Stimulated activated CD4-positive, alpha-beta T cell treated with anti-CD3 and anti-CD28 coated beads, Interleukin-15, amount 100 ng/mL, for 48 hours (primary cell): ENCODE results near the gene NDUFV1.

Experiments used
- DNase-seq, 2 donors: peaks; one replicate each; pipeline ENCODE4 v3.0.0-alpha.2; 2020; ENCODE audit warnings: low read depth in 2 of 2

The NDUFV1 gene

DNA sequence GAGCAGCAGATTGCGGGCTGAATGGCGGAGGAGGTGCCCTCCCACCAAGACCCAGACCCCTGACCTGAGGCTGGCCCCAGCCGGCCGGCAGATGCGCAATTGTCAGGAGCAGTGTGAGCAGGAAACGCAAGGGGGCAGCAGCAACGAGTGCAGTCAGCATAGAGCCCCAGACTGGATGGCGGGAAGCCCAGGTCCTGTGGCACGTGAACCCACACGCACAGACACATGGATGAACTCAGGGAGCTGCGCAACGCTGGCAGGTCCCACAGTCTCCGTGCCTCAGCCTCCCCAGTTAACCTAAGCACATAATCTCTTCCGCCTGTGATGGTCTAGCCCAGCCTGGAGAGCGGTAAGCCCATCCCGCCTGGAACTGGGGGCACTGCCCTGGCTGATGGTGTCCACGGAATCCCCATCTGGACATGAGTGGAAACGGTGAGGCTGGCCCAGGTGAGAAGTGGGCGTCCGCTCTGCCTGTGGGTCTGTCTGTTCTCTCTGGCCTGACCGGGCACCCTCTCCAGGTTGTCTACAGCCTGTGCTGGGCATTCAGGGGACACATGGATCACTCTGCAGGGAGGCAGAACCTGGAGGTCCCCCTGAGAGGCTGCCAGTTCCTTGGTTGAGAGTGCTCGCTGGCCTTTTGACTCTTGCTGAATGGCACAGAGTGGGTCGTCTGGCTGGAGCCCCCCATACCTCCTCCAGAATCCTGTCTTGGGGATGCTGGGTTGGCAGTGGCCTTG is 33.5 kb downstream of the NDUFV1 start:
- no peak for DNase-seq

GRCh38 chr11:67640758-67641337 is 34.1 kb downstream of the NDUFV1 start:
- no peak for DNase-seq

- DNase-seq: no peak
Observed at GRCh38 chr11:67641338-67642172, 34.8 kb downstream of the NDUFV1 start.

DNA sequence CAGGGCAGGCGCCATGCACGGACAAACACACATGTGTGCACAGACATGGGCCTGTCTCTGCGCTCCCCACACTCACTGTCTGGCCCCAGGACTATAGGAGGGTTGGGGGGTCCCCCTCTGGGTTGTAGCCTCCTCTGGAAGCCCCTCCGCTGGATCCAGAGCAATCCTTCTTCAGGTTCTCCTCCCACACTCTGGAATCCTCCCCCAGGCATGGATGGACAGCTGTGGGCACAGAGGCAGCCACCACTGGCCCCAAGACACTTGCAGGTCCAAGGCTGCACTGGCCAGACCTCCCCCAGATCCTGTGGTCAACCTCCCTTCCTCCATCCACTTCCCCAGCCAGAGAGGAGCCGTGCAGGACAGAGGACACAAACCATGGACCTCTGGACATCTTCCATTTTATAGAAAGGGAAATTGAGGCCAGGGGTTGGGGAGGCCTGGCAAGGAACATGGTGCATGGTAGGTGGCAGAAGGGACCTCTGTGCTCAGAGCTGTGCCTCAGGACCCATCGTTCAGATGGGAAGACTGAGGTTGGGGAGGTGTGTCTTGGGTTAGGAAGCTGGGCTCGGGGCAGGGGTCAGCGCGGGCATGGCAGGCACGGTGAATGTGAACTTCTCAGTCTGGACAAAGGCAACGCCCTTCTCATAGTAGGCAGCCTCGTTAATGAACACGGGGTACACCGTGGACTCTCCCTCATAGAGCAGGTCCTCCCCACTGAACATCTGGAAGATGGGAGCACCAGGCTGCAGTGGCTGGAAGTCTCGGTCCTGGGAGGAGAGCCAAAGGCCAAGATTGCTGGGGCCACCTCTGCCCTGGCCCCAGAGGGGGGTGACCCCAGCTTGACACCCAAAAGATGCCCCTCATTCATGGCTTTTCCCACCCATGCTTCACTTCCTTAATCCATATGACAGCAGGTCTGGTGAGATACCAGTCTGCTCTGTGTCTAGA is 35.7 kb downstream of the NDUFV1 start:
- DNase-seq: no peak

DNA sequence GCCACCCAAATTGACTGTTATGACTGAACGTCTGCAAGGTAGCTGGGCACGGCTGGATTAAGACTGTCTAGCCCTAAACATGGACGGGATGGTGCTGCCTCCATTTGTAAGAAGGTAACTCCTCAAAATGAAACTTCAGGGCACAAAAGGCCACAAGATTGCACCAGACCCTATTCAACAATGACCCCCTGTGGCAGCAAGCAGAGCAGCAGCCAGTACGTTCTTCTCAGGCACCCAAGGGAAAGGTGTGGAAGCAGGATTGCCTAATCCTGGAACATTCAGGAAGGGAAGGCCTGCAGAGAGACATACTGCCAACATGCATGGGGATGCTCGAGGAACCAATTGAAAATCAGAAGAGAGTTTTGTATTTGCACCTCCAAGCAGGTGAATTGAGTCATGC is 37.3 kb downstream of the NDUFV1 start:
- no peak for DNase-seq

- DNase-seq: no peak
Observed at GRCh38 chr11:67644472-67645418, 38.0 kb downstream of the NDUFV1 start.

- DNase-seq: no peak
Observed at GRCh38 chr11:67645521-67646461, 39.1 kb downstream of the NDUFV1 start.

DNA sequence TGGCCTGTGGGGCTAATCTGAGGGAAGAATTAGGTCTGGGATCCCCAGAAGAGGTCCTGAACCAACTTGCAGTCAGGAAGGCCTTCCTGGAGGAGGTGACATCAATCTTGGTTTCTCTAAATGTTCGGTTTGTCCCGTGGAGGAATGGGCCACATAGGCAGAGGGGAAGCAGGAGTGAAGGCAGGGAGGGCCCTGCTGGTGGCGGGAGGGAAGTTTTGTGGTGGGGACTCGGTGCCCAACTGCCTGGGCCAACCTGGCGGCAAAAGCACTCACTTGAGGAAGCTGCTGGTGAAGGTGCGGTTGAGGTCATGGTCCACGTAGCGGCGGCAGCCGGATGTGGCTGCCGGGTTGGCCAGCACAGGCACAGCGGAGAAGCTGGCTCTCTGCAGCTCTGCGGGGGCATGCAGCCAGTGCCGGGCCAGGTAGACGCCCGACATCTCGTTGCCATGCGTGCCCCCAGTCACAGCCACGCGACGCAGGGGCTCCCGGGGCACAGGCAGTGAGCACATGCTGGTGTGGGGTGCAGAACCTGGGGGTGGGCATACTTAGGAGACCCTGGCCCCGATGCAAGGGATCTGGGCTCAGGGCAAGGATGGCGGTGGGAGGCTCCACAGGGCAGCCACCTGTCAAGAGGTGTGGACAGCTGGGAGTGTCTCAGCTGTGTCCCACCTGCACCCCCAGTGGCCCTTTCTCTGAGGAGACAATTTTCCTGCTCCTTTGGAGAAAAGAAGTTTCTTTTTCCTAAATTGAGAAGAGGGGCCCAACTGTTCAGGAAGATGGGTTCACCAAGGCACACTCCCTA is 40.0 kb downstream of the NDUFV1 start:
- no peak for DNase-seq

GRCh38 chr11:67647471-67647870 is 40.7 kb downstream of the NDUFV1 start:
- no peak for DNase-seq

DNA sequence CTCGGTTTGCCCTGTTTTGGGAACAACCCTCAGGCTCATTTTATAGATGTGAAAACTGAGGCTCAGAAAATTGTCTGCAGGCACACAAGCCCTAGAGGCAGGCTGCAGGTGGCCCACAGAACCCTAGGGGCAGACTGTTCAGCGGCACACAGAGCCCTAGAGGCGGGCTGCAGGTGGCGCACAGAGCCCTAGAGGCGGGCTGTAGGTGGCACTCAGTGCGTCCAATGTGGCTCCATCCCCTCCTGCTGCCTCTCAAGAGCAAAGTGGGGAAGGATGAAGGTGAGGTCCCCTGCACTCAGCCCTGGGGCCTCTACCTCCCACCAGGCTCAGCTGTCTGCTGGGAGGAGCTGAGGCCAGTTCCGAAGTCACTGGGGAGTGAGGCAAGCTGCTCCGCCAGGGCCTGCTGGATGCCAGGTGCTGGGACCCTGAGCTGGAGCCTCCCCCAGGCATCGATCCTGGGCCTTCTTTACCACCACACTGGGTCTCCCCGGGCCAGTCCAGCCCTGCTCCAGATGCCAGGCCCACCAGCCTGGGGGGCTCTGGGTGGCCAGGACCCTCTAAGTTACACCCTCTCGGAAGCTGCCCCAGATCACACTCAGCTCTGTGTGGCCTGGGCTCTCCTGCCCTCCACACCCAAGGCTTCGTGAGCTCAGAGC is 41.5 kb downstream of the NDUFV1 start:
- peak; percentile 44 to 48 for DNase-seq

DNA sequence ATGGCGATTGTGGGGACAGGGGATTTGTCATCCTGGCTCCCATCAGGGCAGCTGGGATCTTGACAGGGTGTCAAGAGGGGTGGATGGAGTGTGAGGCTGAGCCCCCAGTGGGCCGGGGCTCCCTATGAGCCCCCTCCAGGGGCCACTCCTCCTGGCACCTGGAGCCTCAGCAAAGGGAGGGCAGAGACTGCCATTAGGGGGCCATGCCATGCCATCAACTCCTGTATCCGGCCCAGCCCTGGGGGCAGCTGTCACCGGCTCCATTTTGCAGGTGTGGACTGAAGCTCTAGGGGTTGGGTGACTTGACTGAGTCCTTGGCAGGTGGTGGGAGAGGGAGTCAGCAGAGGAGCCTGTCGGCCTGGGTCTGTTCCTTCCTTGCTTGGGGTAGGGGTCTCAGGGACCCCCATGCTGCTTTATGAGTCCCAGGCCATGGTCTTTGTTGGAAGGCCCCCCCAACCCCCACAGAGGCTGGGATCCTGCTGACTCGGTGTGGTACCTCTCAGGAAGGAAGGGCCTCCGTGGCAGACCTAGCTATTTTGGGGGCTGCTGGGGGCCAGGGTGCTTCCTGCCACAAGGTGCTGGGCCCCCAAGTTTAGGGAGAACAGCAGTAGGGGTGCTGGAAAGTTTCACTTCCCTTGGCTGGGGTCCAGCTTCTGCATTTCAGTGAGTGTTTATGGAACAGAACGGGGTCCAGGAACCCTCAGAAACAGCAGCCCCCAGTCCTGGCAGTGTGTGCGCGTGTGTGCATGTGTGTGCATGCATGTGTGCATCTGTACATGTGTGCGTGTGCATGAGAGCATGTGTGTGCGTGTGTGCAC is 42.3 kb downstream of the NDUFV1 start:
- no peak for DNase-seq

- no peak for DNase-seq
Observed at GRCh38 chr11:67649634-67650510, 43.1 kb downstream of the NDUFV1 start.

- no peak for DNase-seq
Observed at GRCh38 chr11:67651976-67652781, 45.4 kb downstream of the NDUFV1 start.

DNA sequence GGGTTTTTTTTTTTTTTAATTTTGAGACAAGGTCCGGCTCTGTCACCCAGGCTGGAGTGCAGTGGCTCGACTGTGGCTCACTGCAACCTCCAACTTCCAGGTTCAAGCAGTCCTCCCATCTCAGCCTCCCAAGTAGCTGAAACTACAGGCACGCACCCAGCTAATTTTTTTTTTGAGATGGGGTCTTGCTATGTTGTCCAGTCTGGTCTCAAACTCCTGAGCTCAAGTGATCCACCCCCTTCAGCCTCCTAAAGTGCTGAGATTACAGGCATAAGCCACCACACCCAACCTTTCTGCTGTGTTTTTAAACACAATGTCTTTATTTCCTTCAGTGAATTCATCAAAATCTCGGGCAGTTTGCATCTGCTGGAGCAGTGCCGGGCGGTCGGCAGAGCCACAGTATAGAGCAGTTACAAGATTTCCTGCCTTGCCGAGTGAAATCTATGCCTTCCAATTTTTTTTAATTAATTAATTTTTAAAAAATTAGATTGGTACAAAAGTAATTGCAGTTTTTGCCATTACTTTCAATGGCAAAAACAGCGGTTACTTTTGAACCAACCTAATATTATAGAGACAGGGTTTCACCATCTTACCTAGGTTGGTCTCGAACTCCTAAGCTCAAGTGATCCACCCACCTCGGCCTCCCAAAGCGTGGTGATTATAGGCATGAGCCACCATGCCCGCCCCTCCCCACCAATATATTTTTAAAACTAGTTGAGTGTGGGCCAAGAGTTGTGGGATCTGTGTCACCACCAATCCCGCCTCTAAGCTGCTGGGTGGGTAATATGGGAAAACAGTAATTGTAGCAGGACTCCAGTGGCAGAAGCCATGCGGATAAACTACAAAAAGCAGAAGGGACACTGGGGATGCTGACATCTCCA is 46.5 kb downstream of the NDUFV1 start:
- DNase-seq: no peak
